ENCODE results near the gene UBXN2A.
"Not testable (repeated sequence)": the region's sequence is repeated elsewhere in the genome, so short reads cannot be mapped to it uniquely, and the experiment has no call there.

Gene UBXN2A

GRCh38 chr2:24024018-24024417 is 83.8 kb downstream of the UBXN2A start:
- in situ Hi-C loops (cut with HindIII; ENCODE audit: low pct_ligation_motif_present, low pct_unique_long_range_greater_than_20kb, low sequenced_read_pairs) = no loop called here
- no peak for DNase-seq

GRCh38 chr2:24024996-24025663 is 84.9 kb downstream of the UBXN2A start:
- DNase-seq = no peak
- in situ Hi-C loops (cut with HindIII; ENCODE audit: low pct_ligation_motif_present, low pct_unique_long_range_greater_than_20kb, low sequenced_read_pairs) = no loop called here

- DNase-seq = no peak
- in situ Hi-C loops (cut with HindIII; ENCODE audit: low pct_ligation_motif_present, low pct_unique_long_range_greater_than_20kb, low sequenced_read_pairs) = no loop called here
These were observed 86.0 kb downstream of the UBXN2A start for GRCh38 chr2:24026233-24026632.

GRCh38 chr2:24038786-24039499 is 98.7 kb downstream of the UBXN2A start:
- no peak for DNase-seq
- in situ Hi-C loops (cut with HindIII; ENCODE audit: low pct_ligation_motif_present, low pct_unique_long_range_greater_than_20kb, low sequenced_read_pairs) = no loop called here

- no peak for DNase-seq
- in situ Hi-C loops (cut with HindIII; ENCODE audit: low pct_ligation_motif_present, low pct_unique_long_range_greater_than_20kb, low sequenced_read_pairs) = no loop called here
These were observed 100.2 kb downstream of the UBXN2A start for GRCh38 chr2:24040511-24040910.

GRCh38 chr2:24043133-24043532 is 102.9 kb downstream of the UBXN2A start:
- in situ Hi-C loops (cut with HindIII; ENCODE audit: low pct_ligation_motif_present, low pct_unique_long_range_greater_than_20kb, low sequenced_read_pairs); DNase-seq: not testable (repeated sequence)

- DNase-seq = no peak
- in situ Hi-C loops (cut with HindIII; ENCODE audit: low pct_ligation_motif_present, low pct_unique_long_range_greater_than_20kb, low sequenced_read_pairs) = no loop called here
These were observed 105.5 kb downstream of the UBXN2A start for GRCh38 chr2:24045511-24046508.

GRCh38 chr2:24046599-24046929 is 106.3 kb downstream of the UBXN2A start:
- in situ Hi-C loops (cut with HindIII; ENCODE audit: low pct_ligation_motif_present, low pct_unique_long_range_greater_than_20kb, low sequenced_read_pairs) = no loop called here

GRCh38 chr2:24046930-24047702 is 106.9 kb downstream of the UBXN2A start, which contains the start of gene WDCP:
TSS of gene WDCP (minus strand) at chr2:24047391. CDS start at chr2:24039494, 7,897 bp downstream.
- peak; percentile 99 for DNase-seq

More at GRCh38 chr2:24046599-24046929, 106.3 kb downstream of the UBXN2A start:
- no peak for DNase-seq

GRCh38 chr2:24047703-24048033 is 107.4 kb downstream of the UBXN2A start:
- in situ Hi-C loops (cut with HindIII; ENCODE audit: low pct_ligation_motif_present, low pct_unique_long_range_greater_than_20kb, low sequenced_read_pairs) = no loop called here
- DNase-seq = no peak

More at GRCh38 chr2:24046930-24047702, 106.9 kb downstream of the UBXN2A start, which contains the start of gene WDCP:
- in situ Hi-C loops (cut with HindIII; ENCODE audit: low pct_ligation_motif_present, low pct_unique_long_range_greater_than_20kb, low sequenced_read_pairs) = no loop called here

- no peak for DNase-seq
- in situ Hi-C loops (cut with HindIII; ENCODE audit: low pct_ligation_motif_present, low pct_unique_long_range_greater_than_20kb, low sequenced_read_pairs) = no loop called here
These were observed 108.7 kb downstream of the UBXN2A start for GRCh38 chr2:24048769-24049484.

GRCh38 chr2:24049485-24050021 is 109.3 kb downstream of the UBXN2A start, which contains the start of gene FKBP1B:
TSS of gene FKBP1B (plus strand) at chr2:24049741. CDS start at chr2:24049850, 109 bp downstream.
- in situ Hi-C loops (cut with HindIII; ENCODE audit: low pct_ligation_motif_present, low pct_unique_long_range_greater_than_20kb, low sequenced_read_pairs) = no loop called here
- DNase-seq = peak; percentile 67

- DNase-seq = no peak
- in situ Hi-C loops (cut with HindIII; ENCODE audit: low pct_ligation_motif_present, low pct_unique_long_range_greater_than_20kb, low sequenced_read_pairs) = no loop called here
These were observed 110.0 kb downstream of the UBXN2A start for GRCh38 chr2:24050041-24050979.

- in situ Hi-C loops (cut with HindIII; ENCODE audit: low pct_ligation_motif_present, low pct_unique_long_range_greater_than_20kb, low sequenced_read_pairs) = no loop called here
- DNase-seq = no peak
These were observed 111.6 kb downstream of the UBXN2A start for GRCh38 chr2:24051833-24052232.

- DNase-seq = no peak
- in situ Hi-C loops (cut with HindIII; ENCODE audit: low pct_ligation_motif_present, low pct_unique_long_range_greater_than_20kb, low sequenced_read_pairs) = no loop called here
These were observed 112.7 kb downstream of the UBXN2A start for GRCh38 chr2:24052951-24053350.
